ENCODE measurements around the gene FAAP100. TPM values are rescaled to one million over a fixed set of nuclear protein-coding genes. Genes with fewer than 3 reads are reported as not detected.

Gene FAAP100
- total RNA-seq, 6 experiments from 2014 or later = 13.1 to 17.1 (median 15.2) TPM

DNA sequence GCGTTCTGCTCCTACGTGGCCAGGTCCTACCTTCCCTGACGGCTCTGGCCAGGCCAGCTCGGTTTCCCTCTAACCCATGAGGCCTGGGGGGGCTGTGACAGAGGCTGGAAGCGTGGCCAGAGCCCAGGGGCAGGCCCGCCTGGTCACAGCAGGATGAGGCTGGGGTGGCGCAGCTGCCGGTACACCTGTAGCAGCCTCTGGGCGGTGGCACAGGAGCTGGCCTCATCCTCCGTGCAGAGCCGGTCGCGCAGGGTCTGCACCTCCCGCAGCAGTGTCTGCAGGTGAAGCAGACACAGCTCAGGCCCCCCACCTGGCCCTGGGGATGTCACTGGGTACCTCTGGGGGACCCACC, 11.5 kb downstream of the FAAP100 start:
- H3K36me3 ChIP-seq = peaks cover 0 to 16% (median 4%) of the 10 kb centered on the region in 4 donors
- WGBS (ENCODE audit: insufficient coverage, low coverage, low lambda C conversion rate, missing lambda C conversion rate) = no CpG with 5 or more reads among the region's 14 CpGs
- no peak for TF ChIP-seq POLR2A (IDR thresholded peaks at IDR 0.05)
- TF ChIP-seq, protein P1, sequence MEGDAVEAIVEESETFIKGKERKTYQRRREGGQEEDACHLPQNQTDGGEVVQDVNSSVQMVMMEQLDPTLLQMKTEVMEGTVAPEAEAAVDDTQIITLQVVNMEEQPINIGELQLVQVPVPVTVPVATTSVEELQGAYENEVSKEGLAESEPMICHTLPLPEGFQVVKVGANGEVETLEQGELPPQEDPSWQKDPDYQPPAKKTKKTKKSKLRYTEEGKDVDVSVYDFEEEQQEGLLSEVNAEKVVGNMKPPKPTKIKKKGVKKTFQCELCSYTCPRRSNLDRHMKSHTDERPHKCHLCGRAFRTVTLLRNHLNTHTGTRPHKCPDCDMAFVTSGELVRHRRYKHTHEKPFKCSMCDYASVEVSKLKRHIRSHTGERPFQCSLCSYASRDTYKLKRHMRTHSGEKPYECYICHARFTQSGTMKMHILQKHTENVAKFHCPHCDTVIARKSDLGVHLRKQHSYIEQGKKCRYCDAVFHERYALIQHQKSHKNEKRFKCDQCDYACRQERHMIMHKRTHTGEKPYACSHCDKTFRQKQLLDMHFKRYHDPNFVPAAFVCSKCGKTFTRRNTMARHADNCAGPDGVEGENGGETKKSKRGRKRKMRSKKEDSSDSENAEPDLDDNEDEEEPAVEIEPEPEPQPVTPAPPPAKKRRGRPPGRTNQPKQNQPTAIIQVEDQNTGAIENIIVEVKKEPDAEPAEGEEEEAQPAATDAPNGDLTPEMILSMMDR (IDR thresholded peaks at IDR 0.05) = no peak
- intact Hi-C loops (cut with DNase I) = no loop called here
- no peaks in the 10 kb centered on the region for H3K4me1 ChIP-seq
- no peak overlapping the region for H3K27ac ChIP-seq
- DNase-seq = no peak
- no peaks in the 10 kb centered on the region for H3K27me3 ChIP-seq
- no peaks in the 10 kb centered on the region for H3K9me3 ChIP-seq
- ATAC-seq = no peak
- no peak overlapping the region for H3K4me3 ChIP-seq

DNA sequence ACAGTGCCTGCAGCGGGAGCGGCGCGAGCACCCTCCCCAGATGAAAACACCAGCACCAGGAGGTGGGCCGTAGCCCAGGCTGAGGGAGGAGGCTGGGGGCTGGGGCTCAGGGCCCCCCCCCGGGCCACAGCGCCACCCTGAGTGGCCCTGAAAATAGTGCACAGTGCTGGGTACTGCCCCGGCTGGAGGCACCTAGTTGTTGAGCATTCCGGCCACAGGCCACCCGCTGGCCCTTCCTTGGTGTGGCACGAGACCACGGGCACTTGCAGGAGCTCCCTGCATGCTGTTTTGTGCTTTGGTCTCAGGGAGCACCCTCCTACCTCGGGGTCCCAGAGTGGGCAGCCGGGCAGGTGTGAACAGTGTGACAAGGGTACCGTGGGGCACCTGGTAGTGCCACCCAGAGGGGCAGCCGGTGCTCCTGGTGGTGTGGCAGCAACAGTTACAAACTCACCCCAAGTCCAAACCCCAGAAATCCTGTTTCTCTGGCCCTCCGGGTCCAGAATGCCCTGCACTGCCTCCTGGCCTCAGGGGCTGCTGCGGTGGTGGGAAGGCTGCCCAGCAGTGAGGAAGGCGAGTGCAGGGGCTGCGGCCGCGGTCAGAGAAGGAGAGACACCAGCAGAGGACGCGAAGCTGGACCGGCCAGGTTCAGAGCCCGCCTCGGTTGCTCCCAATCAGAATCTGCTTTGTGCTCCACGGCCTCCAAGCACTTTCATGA, 12.0 kb downstream of the FAAP100 start:
- DNase-seq (no peak), ATAC-seq (no peak)
- intact Hi-C loops (cut with DNase I) = loop anchor here in 1 of 2 donors (10.0 kb wide), 1 partner anchor 55 kb away; no protein-coding TSS in a partner anchor
- no peak for TF ChIP-seq POLR2A (IDR thresholded peaks at IDR 0.05)
- no peak overlapping the region for H3K4me3 ChIP-seq
- H3K9me3 ChIP-seq = no peaks in the 10 kb centered on the region
- H3K27me3 ChIP-seq = no peaks in the 10 kb centered on the region
- no peaks in the 10 kb centered on the region for H3K4me1 ChIP-seq
- H3K27ac ChIP-seq = no peak overlapping the region
- WGBS (ENCODE audit: insufficient coverage, low coverage, low lambda C conversion rate, missing lambda C conversion rate) = no CpG with 5 or more reads among the region's 28 CpGs
- peaks cover 0 to 13% (median 4%) of the 10 kb centered on the region in 4 donors for H3K36me3 ChIP-seq

DNA sequence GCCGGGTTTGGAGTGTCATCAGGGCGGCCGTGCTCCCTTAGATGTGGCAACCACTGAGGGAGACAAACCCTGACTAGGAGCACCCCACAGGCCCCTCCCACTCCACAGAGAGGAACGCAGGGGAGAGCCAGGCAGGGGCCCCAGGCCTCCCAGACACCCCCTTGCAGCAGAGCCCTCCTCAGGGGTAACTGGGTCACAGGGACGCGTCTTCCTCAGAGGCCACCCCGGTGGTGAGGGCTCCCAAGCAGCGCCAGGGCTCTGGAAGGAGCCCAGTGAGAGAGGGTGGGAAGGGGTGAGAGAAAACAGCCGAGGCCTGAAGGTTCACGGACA, 12.6 kb downstream of the FAAP100 start:
- Histone ChIP-seq H3K4me3 (no peak overlapping the region), H3K9me3 (no peaks in the 10 kb centered on the region), H3K36me3 (peaks cover 0 to 13% (median 4%) of the 10 kb centered on the region in 4 donors), H3K27ac (no peak overlapping the region), H3K4me1 (no peaks in the 10 kb centered on the region), H3K27me3 (no peaks in the 10 kb centered on the region)
- TF ChIP-seq POLR2A (IDR thresholded peaks at IDR 0.05) = no peak
- TF ChIP-seq, protein P1 (IDR thresholded peaks at IDR 0.05) = no peak
- no peak for ATAC-seq
- 60% methylated on average over 1 of the region's 10 CpGs for WGBS (ENCODE audit: insufficient coverage, low coverage, low lambda C conversion rate, missing lambda C conversion rate)
- intact Hi-C loops (cut with DNase I) = loop anchor here in 1 of 2 donors (10.0 kb wide), 1 partner anchor 55 kb away; no protein-coding TSS in a partner anchor
- no peak for DNase-seq

DNA sequence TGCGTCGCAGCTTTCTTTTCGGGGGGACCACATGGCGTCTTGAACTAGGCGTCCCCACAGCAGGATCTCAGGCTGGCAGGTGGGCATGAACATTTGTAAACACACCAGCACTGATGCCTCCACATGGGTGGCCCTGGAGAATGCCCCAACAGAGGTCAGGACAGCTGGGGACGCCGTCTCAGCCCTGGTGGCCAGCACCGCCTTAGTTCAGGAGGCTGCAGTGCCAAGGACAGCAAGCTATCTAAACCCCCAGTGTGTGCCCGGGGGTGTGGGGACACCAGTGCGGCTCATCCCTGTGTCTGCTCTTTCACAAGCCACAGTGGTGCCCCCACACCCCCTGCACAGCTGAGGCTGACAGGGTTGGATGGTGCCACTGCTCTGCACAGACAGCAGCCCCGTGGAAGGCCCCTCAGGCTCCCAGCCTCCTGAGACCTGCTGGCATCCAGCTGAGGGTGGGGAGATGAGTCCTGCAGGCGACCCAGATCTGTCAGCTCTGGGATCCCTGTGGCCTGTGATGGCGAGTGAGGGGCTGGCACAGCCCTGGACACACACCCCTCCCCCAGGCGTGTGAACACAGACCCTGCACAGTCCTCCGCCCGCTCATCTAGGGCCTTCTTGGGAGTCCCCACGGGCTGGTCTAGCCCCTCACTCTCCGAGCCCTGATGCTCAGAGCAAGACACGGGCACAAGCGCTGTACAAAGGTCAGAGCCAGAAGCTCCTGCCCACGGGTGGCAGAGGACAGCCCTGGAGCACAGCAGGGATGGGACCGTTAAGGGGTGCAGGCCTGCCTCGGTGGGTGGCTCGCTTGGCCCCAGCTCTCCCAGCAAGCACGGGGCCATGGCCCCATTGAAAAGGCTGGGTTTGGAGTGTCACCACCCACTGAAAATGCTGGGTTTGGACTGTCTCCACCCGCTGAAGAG, 13.2 kb downstream of the FAAP100 start:
- ATAC-seq (no peak), DNase-seq (no peak)
- Histone ChIP-seq H3K9me3 (no peaks in the 10 kb centered on the region), H3K4me3 (no peak overlapping the region), H3K36me3 (peaks cover 0 to 13% (median 4%) of the 10 kb centered on the region in 4 donors), H3K27me3 (no peaks in the 10 kb centered on the region), H3K4me1 (no peaks in the 10 kb centered on the region), H3K27ac (no peak overlapping the region)
- intact Hi-C loops (cut with DNase I) = loop anchor here in 1 of 2 donors (10.0 kb wide), 1 partner anchor 56 kb away; no protein-coding TSS in a partner anchor
- TF ChIP-seq, protein P1 (IDR thresholded peaks at IDR 0.05) = no peak
- no peak for TF ChIP-seq POLR2A (IDR thresholded peaks at IDR 0.05)
- WGBS (ENCODE audit: insufficient coverage, low coverage, low lambda C conversion rate, missing lambda C conversion rate) = 90% methylated on average over 4 of the region's 26 CpGs

All from right lobe of liver (tissue), 6 donors.